ENCODE results near the gene SLC26A6. TPM values are rescaled to one million over a fixed set of nuclear protein-coding genes. Genes with fewer than 3 reads are reported as not detected.

SLC26A6 gene
- total RNA-seq, 3 donors from 2014 or later (not counting 1 experiment from before 2014, with no cell fraction given), result 25.8 to 37.6 (median 32.3) TPM

DNA sequence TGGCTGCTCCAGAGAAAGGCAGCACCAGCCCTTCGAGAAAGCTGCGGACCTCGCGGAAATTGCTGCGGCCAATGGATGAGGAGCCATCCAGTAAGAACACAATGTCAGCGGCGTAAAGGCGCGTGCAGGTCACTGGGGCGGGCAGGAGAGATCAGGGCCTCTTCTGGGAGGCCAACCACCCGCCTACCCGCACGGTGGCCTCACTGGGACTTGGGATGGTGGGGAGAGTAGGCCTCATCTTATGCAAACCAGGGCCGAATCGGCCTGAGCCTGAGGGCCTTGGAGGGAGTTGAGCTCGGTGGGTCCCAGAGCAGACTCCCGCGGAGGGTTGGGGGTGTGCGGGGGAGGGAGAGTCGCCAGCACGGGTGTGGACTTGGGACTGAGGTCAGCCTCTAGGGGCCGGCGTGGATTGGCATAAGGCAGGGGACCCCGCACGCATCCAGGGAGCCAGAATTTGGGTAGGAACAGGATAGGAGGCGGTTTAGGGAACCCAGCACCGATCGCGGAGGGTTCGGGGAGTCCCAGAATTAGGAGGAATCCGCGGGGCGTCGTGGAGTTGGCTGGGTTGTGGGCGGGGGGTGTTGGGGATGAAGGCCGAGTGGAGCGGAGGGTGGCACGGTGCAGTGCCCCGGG, 40.7 kb downstream of the SLC26A6 start:
- Mint-ChIP-seq H3K9me3 (no peaks in the 10 kb centered on the region), H3K36me3 (no peaks in the 10 kb centered on the region), H3K27ac (no peak overlapping the region), H3K4me3 (no peak overlapping the region), H3K4me1 (peaks cover 0 to 18% of the 10 kb centered on the region in 2 donors), H3K27me3 (ENCODE audit: low read depth in 2 of 2) (peaks cover 12 to 25% of the 10 kb centered on the region in 2 donors)
- DNase-seq (no peak), ATAC-seq (no peak)
- Histone ChIP-seq H3K27ac (ENCODE audit: low read length) (no peak overlapping the region), H3K36me3 (ENCODE audit: control insufficient read depth, insufficient read depth, low read length) (peaks cover 12% of the 10 kb centered on the region), H3K4me1 (ENCODE audit: control insufficient read depth, insufficient read depth, low read length) (no peaks in the 10 kb centered on the region), H3K4me3 (ENCODE audit: low read length) (no peak overlapping the region), H3K9me3 (ENCODE audit: control insufficient read depth, insufficient read depth, low read length) (no peaks in the 10 kb centered on the region), H3K27me3 (ENCODE audit: control insufficient read depth, insufficient read depth, low read length) (peaks cover 2% of the 10 kb centered on the region)
- intact Hi-C loops (cut with micrococcal nuclease), result no loop called here
- 34% methylated on average over 39 of the region's 39 CpGs for WGBS (ENCODE audit: insufficient coverage)
- TF ChIP-seq CTCF (IDR thresholded peaks at IDR 0.05), result no peak

DNA sequence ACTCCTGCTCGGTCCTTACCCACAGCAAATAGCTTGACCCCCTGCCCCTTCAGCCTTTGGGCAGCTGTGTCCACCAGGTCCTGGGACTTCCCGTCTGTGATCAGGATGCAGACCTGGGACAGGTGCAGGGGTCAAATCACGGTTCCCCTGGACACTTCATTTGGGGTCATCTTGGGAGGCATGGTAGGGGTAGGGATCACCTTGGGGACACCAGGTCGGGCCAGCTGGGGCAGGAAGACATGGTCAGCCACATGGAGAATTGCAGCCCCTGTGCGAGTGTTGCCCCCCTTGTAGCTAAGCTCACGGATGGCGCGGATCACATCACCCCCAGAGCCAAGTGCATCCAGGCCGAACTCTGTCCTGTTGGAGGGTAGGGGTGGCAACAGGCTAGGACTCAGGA, 41.9 kb downstream of the SLC26A6 start:
- Mint-ChIP-seq H3K4me1 (peaks cover 0 to 18% of the 10 kb centered on the region in 2 donors), H3K27me3 (ENCODE audit: low read depth in 2 of 2) (peaks cover 22 to 33% of the 10 kb centered on the region in 2 donors), H3K27ac (no peak overlapping the region), H3K9me3 (no peaks in the 10 kb centered on the region), H3K36me3 (no peaks in the 10 kb centered on the region), H3K4me3 (no peak overlapping the region)
- TF ChIP-seq CTCF (IDR thresholded peaks at IDR 0.05), result no peak
- peaks cover 1% of the 10 kb centered on the region for H3K36me3 ChIP-seq (ENCODE audit: control insufficient read depth, insufficient read depth, low read length)
- H3K9me3 ChIP-seq (ENCODE audit: control insufficient read depth, insufficient read depth, low read length), result no peaks in the 10 kb centered on the region
- H3K27ac ChIP-seq (ENCODE audit: low read length), result no peak overlapping the region
- no peak for ATAC-seq
- H3K4me3 ChIP-seq (ENCODE audit: low read length), result no peak overlapping the region
- WGBS (ENCODE audit: insufficient coverage), result 94% methylated on average over 9 of the region's 9 CpGs
- DNase-seq, result no peak
- H3K27me3 ChIP-seq (ENCODE audit: control insufficient read depth, insufficient read depth, low read length), result peaks cover 2% of the 10 kb centered on the region
- no peaks in the 10 kb centered on the region for H3K4me1 ChIP-seq (ENCODE audit: control insufficient read depth, insufficient read depth, low read length)
- intact Hi-C loops (cut with micrococcal nuclease), result no loop called here

DNA sequence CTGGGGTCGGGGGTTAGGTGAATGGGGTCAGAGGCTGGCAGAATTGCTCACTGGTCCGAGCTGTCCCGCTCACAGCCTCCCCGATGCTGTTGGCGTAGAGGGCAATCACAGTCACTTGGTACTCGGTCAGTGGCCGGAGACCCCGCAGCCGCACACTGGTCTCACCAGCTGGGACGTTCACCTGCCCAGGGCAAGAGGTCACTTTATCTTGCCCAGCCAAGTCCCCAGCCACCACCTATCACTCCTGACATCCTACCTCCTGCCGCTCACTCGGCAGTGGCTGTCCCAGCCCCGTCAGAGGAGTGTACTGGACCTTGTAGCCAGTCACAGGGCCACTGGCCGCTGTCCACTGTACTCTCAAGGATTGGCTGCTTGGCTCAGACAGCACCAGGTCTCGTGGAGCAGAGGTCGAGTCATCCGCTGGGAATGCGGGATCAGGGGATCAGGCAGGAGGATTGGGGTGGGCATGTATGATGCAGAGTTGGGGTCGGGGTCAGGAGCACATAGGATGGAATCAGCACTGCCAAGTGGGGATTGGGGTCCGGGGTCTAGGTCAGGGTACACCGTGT, 42.7 kb downstream of the SLC26A6 start:
- intact Hi-C loops (cut with micrococcal nuclease), result no loop called here
- H3K4me3 Mint-ChIP-seq, result no peak overlapping the region
- 88% methylated on average over 21 of the region's 21 CpGs for WGBS (ENCODE audit: insufficient coverage)

More for the DNA sequence above, 42.7 kb downstream of the SLC26A6 start:
- Mint-ChIP-seq H3K27me3 (ENCODE audit: low read depth in 2 of 2) (peaks cover 25 to 33% of the 10 kb centered on the region in 2 donors), H3K36me3 (no peaks in the 10 kb centered on the region), H3K4me1 (peaks cover 0 to 17% of the 10 kb centered on the region in 2 donors), H3K27ac (no peak overlapping the region), H3K9me3 (no peaks in the 10 kb centered on the region)
- no peaks in the 10 kb centered on the region for H3K36me3 ChIP-seq (ENCODE audit: control insufficient read depth, insufficient read depth, low read length)
- H3K4me3 ChIP-seq (ENCODE audit: low read length), result no peak overlapping the region
- no peaks in the 10 kb centered on the region for H3K4me1 ChIP-seq (ENCODE audit: control insufficient read depth, insufficient read depth, low read length)
- ATAC-seq (no peak), DNase-seq (no peak)
- peaks cover 2% of the 10 kb centered on the region for H3K27me3 ChIP-seq (ENCODE audit: control insufficient read depth, insufficient read depth, low read length)
- H3K27ac ChIP-seq (ENCODE audit: low read length), result no peak overlapping the region
- no peak for TF ChIP-seq CTCF (IDR thresholded peaks at IDR 0.05)
- no peaks in the 10 kb centered on the region for H3K9me3 ChIP-seq (ENCODE audit: control insufficient read depth, insufficient read depth, low read length)
